ENCODE results near the gene YBX1. TPM values are rescaled to one million over a fixed set of nuclear protein-coding genes. Genes with fewer than 3 reads are reported as not detected.
A peak's percentile ranks its signal among the peaks of the same experiment; 100 is the strongest.

Gene YBX1
- total RNA-seq, 1 experiment from 2014 or later: 1,098 TPM

DNA sequence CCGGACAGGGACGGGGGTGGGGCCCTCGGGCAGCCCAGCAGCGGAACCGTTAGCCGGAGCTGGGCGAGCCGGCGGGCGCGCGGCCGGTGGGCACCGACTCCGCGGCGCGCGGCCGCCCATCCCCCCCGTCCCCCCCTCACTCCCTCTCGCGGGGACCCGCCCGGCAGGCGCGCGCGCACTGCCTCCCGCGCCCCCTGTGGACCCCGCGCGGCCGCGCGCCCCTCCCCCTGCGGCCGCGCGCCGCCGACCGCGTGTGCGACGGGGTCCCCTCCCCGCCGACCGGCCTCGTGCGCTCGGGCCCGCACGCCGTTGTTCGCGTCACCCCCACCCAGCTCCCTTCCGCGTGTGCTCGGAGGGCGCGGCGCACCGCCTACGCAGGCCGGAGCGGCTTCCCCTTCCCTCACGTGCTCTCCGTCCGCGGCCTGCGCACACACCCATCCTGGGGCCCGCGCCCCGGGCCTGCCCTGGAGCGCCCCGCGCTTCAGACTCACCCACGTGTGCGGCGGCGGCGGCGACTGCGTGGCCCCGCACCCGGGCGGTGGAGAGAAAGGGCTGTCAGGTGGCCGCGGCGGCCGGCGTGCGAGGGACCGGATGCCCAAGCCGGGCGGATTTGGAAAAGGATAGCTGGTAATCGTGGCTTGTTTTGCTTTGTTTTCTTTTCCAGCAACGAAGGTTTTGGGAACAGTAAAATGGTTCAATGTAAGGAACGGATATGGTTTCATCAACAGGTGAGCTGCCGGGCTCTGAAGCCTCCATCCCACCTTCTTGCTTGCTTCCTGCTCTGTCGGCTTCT is 717 bp downstream of the YBX1 start (continued):
- TF ChIP-seq, protein P1, sequence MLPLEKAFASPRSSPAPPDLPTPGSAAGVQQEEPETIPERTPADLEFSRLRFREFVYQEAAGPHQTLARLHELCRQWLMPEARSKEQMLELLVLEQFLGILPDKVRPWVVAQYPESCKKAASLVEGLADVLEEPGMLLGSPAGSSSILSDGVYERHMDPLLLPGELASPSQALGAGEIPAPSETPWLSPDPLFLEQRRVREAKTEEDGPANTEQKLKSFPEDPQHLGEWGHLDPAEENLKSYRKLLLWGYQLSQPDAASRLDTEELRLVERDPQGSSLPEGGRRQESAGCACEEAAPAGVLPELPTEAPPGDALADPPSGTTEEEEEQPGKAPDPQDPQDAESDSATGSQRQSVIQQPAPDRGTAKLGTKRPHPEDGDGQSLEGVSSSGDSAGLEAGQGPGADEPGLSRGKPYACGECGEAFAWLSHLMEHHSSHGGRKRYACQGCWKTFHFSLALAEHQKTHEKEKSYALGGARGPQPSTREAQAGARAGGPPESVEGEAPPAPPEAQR (CRISPR knock-in tag; IDR thresholded peaks at IDR 0.05): no peak
- TF ChIP-seq E2F5 (CRISPR knock-in tag; IDR thresholded peaks at IDR 0.05) (no peak), FOXK1 (CRISPR knock-in tag; IDR thresholded peaks at IDR 0.05) (peak; percentile 71), ZNF138 (CRISPR knock-in tag; conservative IDR thresholded peaks at IDR 0.05) (no peak), CREB1 (CRISPR knock-in tag; IDR thresholded peaks at IDR 0.05) (no peak), OVOL2 (CRISPR knock-in tag; IDR thresholded peaks at IDR 0.05; ENCODE audit: borderline replicate concordance) (no peak), ZNF512 (CRISPR knock-in tag; IDR thresholded peaks at IDR 0.05; ENCODE audit: borderline replicate concordance) (no peak), SP1 (CRISPR knock-in tag; conservative IDR thresholded peaks at IDR 0.05) (peak; percentile 55; the same call in 1 of the 2 replicates), NFYB (CRISPR knock-in tag; conservative IDR thresholded peaks at IDR 0.05; ENCODE audit: low read depth) (no peak; the same call in 1 of the 2 replicates), KAT7 (CRISPR knock-in tag; IDR thresholded peaks at IDR 0.05; ENCODE audit: borderline replicate concordance) (0 out of 2 replicates have a peak, but pooled peaks have one; percentile 91), PRRX2 (CRISPR knock-in tag; IDR thresholded peaks at IDR 0.05) (no peak), NFATC4 (CRISPR knock-in tag; IDR thresholded peaks at IDR 0.05) (no peak), NR3C1 (CRISPR knock-in tag; conservative IDR thresholded peaks at IDR 0.05; ENCODE audit: low read depth) (no peak), CBFB (CRISPR knock-in tag; IDR thresholded peaks at IDR 0.05; ENCODE audit: low read depth) (no peak), FOXP1 (CRISPR knock-in tag; IDR thresholded peaks at IDR 0.05; ENCODE audit: borderline replicate concordance) (peak; percentile 84), GRHL2 (CRISPR knock-in tag; IDR thresholded peaks at IDR 0.05; ENCODE audit: insufficient replicate concordance, severe bottlenecking) (no peak), ERG (CRISPR knock-in tag; IDR thresholded peaks at IDR 0.05) (no peak), MYBL2 (CRISPR knock-in tag; IDR thresholded peaks at IDR 0.05) (peak; percentile 48; the same call in 1 of the 2 replicates), GTF2I (CRISPR knock-in tag; conservative IDR thresholded peaks at IDR 0.05) (no peak), JUN (CRISPR knock-in tag; IDR thresholded peaks at IDR 0.05) (no peak), ESRRA (CRISPR knock-in tag; IDR thresholded peaks at IDR 0.05; ENCODE audit: borderline replicate concordance) (no peak; the same call in 1 of the 2 replicates), IRF2 (CRISPR knock-in tag; IDR thresholded peaks at IDR 0.05; ENCODE audit: borderline replicate concordance, low read depth) (no peak)
- TF ChIP-seq, protein P2, sequence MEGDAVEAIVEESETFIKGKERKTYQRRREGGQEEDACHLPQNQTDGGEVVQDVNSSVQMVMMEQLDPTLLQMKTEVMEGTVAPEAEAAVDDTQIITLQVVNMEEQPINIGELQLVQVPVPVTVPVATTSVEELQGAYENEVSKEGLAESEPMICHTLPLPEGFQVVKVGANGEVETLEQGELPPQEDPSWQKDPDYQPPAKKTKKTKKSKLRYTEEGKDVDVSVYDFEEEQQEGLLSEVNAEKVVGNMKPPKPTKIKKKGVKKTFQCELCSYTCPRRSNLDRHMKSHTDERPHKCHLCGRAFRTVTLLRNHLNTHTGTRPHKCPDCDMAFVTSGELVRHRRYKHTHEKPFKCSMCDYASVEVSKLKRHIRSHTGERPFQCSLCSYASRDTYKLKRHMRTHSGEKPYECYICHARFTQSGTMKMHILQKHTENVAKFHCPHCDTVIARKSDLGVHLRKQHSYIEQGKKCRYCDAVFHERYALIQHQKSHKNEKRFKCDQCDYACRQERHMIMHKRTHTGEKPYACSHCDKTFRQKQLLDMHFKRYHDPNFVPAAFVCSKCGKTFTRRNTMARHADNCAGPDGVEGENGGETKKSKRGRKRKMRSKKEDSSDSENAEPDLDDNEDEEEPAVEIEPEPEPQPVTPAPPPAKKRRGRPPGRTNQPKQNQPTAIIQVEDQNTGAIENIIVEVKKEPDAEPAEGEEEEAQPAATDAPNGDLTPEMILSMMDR (IDR thresholded peaks at IDR 0.05): no peak
- TF ChIP-seq, protein P3, sequence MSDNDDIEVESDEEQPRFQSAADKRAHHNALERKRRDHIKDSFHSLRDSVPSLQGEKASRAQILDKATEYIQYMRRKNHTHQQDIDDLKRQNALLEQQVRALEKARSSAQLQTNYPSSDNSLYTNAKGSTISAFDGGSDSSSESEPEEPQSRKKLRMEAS (CRISPR knock-in tag; IDR thresholded peaks at IDR 0.05): peak; percentile 82; the same call in 1 of the 2 replicates
- TF ChIP-seq, protein P4, sequence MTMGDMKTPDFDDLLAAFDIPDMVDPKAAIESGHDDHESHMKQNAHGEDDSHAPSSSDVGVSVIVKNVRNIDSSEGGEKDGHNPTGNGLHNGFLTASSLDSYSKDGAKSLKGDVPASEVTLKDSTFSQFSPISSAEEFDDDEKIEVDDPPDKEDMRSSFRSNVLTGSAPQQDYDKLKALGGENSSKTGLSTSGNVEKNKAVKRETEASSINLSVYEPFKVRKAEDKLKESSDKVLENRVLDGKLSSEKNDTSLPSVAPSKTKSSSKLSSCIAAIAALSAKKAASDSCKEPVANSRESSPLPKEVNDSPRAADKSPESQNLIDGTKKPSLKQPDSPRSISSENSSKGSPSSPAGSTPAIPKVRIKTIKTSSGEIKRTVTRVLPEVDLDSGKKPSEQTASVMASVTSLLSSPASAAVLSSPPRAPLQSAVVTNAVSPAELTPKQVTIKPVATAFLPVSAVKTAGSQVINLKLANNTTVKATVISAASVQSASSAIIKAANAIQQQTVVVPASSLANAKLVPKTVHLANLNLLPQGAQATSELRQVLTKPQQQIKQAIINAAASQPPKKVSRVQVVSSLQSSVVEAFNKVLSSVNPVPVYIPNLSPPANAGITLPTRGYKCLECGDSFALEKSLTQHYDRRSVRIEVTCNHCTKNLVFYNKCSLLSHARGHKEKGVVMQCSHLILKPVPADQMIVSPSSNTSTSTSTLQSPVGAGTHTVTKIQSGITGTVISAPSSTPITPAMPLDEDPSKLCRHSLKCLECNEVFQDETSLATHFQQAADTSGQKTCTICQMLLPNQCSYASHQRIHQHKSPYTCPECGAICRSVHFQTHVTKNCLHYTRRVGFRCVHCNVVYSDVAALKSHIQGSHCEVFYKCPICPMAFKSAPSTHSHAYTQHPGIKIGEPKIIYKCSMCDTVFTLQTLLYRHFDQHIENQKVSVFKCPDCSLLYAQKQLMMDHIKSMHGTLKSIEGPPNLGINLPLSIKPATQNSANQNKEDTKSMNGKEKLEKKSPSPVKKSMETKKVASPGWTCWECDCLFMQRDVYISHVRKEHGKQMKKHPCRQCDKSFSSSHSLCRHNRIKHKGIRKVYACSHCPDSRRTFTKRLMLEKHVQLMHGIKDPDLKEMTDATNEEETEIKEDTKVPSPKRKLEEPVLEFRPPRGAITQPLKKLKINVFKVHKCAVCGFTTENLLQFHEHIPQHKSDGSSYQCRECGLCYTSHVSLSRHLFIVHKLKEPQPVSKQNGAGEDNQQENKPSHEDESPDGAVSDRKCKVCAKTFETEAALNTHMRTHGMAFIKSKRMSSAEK (CRISPR knock-in tag; IDR thresholded peaks at IDR 0.05; ENCODE audit: borderline replicate concordance): no peak
